Stimulated activated CD4-positive, alpha-beta T cell treated with anti-CD3 and anti-CD28 coated beads, TNF-alpha, amount 100 ng/mL, for 24 hours (primary cell): Measurements from ENCODE around the gene GDPD3.
A peak's percentile ranks its signal among the peaks of the same experiment; 100 is the strongest.

Experiments
- DNase-seq, 3 experiments: peaks; one replicate each; pipeline ENCODE4 v3.0.0-alpha.2; 2020; ENCODE audit warnings: low read depth in 3 of 3

Gene GDPD3

DNA sequence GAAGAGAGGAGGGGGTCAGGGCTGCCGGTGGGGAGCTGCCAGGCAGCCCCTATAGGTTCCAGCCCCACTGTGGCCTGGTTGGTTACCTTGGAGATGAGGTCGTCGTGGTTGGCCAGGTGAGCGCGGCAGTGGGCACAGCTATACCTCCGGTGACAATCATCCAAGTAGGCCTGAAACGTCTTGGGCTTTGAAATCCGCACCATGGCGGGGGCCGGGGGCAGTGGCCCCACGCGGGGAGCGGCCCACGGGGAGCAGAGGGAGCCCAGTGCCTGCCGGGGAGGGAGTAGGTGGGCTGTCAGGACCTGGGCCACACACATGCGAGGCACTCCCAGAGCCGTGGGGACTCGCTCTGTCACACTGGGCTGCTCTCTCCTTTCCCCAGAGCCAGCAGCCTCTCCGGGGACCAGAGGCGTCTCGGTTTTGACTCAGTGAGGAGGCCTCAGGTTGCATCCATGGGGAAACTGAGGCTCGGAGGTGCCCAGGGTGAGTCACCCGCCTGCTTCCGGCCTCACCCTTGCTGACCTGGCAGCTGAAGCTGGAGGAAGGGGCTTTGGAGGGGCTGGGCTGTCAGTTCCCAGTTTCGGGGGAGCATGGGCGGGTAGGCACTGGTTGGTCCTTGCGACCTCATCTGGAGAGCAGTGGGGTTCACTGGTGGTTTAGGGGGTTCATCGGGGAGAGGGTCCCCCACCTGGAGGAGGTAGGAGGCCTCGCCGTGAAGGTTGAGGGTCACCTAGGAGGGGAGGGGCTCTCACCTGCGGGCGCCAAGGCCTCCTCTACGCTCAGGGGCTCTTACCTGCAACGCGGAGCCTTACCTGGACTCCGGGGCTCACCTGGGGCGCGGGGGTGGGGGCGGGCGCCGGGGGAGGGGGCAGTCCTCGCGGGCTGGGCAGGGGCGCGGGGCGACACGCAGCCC is 17.9 kb downstream of the GDPD3 start:
- DNase-seq, result no peak

DNA sequence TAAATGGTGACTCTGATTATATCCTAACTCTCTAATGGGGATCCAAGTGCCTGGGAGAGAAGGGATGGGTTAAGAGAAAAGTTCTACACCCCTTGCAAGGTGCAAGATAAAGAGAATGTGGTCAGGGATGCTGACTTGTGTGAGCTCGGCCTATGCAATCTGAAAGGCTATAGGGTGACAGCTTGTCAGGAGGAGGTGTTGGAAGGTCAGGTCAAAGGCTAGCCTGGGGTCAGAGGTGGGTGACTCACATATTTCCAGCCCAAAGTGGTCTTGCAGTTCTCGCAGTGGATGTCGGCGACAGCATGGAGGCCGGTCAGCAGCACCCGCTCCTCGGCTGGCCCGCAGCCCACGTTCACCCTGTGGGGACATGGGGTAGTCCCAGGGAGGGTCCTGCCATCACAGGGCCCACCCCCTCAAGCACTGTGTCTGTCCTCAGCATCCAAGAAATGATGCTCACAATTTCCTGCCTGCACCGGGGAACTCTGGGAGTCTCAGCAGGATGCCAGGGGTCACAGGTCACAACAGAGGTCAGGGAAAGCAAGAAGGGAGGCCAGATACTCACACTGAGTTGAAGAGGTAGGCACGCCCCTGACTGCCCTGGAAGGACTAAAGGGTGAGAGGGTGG is 18.7 kb downstream of the GDPD3 start:
- DNase-seq, result no peak

DNA sequence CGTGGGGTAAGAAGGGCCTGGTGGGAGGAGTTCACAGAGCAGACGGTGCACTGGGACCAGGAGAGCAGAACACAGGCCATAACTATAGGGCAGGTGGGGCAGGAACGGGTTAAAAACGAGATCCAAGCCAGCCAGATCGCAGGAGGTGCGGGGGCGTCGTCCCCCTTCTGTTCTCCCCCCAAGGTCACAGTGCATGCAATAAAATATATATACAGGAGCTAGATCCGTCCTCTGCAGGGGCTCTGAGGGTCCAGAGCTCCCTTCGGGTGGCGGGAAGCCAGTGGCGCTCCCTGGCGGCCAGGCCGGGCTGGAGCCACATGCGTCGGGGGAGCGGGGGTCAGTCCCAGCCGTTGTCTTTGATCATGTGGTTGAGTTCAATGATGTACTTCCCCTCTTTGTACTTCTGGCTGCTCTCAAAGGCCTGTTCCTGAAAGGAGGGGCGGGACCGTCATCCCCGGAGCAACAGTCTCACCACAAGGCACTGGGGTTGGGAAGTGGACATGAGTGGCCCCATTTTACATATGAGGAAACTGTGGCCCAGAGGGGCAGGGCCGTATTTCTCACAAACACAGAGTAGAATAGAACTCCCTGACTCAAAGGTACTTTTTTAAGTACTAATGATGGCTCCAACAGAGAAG is 20.8 kb downstream of the GDPD3 start:
- DNase-seq, result peak; percentile 34 to 74 (median 46)

GRCh38 chr16:30091474-30092372 is 21.6 kb downstream of the GDPD3 start, which contains the start of gene TBX6:
Gene TBX6, minus strand, starts transcription at chr16:30091924. Its CDS starts 731 bp downstream, at chr16:30091193.
- peak; percentile 86 to 93 (median 90) for DNase-seq

DNA sequence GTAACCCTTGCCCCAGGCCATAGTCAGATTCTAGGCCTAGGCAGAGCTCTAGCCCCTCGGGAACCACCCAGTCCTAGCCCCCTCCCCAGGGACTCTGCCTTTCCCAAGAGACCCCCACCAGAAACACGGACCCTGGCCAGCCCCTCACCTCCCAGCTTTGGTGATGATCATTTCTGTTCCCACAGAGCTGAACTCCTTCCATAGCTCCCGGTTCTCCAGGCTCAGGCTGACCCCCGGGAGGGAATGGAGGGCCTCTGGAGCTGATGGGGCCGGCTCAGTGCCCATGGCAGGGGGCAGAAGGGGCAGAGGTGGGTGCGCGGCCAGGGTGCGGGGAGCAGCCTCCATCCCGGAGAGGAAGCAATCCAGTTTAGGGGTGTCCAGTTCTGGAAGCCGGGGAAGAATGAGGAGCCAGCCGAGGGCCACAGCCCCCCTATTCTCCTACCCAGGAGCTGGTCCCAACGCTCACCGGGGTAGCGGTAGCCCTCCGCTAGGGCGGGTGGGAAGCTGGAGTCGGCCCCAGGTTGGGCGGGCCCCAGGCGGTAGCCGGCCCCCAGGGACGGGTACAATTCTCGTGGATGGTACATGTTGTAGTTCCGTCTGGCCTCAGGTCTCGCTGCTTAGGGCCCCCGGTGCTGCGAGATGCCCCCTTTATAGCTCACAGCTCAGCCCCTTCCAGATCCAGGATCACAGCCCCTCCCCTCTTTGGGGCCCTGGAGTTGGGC is 22.6 kb downstream of the GDPD3 start:
- no peak for DNase-seq

GRCh38 chr16:30088832-30089624 is 24.3 kb downstream of the GDPD3 start:
- DNase-seq, result no peak

DNA sequence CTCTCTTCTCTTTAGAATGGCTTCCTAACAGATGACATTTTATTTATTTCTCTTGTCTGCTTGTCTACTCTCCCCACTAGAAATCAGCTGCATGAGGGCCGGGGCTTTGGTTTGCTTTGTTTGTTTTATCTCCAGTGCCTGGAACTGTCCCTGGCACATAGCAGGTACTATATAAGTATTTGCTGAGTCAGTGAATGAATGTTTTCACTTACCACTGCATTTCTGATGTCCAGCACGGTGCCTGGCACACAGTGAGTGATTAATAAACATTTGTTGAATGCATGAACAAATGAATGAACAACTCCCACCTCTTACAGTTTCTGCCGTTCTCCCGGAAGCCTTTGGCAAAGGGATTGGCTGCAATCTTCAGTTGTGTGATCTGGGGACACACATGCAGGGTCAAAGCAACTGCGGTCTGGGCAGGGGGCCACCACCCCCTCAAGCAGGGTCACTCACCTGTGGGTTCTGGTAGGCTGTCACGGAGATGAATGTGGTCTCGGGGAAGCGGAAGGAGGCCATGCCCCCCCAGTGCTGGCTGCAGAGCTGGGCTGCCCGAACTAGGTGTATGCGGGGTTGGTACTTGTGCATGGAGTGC is 25.0 kb downstream of the GDPD3 start:
- no peak for DNase-seq

DNA sequence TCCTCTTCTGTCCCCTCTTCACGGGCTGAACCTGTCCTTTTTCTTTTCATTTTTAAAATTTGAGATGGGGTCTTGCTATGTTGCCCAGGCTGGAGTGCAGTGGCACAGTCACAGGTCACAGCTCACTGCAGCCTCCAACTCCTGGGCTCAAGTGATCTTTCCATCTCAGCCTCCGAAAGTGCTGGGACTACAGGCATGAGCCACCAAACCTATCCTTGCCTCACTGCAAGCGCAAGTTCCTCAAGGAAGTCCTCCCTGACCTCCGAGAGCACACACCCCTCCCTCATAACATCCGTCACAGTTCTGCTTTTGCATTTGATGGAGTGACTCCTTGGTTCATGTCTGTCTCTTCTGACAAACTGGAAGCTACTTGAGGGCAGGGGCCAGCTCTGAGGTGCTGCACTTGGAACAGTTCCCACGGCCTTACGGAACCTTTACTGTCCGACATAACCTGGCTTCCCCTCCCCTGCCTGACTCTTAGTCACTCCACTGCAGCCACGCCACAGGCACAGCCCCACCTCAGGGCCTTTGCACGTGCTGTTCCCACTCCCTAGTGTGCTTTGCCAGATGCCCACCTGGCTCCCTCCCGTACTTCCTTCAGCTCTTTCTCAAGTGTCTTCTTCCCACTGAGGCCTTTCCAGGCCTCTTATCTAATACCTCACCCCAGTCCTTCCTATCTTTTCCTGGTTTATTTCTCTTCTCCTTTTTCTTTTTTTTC is 26.0 kb downstream of the GDPD3 start:
- no peak for DNase-seq

GRCh38 chr16:30086291-30087140 is 26.8 kb downstream of the GDPD3 start:
- DNase-seq, result no peak

GRCh38 chr16:30085820-30086219 is 27.5 kb downstream of the GDPD3 start:
- no peak for DNase-seq

GRCh38 chr16:30085247-30085646 is 28.1 kb downstream of the GDPD3 start:
- DNase-seq, result no peak

GRCh38 chr16:30084816-30085159 is 28.5 kb downstream of the GDPD3 start:
- no peak for DNase-seq

DNA sequence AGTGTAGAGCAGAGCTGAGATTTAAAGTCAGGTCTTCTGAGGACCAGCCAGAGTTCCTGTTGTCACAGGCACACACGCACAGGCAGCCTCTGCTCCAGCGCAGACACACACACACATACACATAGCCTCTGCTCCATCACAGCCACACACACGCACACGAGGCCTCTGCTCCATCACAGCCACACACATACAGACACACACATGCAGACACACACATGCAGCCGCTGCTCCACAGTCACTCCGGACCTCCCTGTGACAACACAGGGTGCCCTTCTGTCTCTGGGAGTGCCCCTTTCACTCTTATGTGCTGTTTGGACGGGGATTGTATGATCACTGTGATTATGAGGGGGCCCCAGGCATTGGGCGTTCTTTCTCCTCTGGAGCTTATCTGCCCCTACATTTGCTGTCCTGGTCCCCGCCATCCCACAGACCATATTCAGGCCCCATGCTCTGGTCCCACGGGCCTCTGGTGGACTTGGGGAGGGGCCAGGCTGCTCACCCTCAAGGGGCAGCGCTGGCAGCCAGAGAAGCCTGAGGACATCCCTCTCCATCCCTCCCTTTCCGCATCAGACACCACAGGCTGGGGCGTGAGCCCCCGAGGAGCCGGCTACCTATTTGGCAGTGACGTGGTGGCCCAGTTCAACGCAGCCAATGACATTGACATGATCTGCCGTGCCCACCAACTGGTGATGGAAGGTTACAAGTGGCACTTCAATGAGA is 29.1 kb downstream of the GDPD3 start:
- DNase-seq, result no peak

- DNase-seq, result no peak
These were observed 29.9 kb downstream of the GDPD3 start for GRCh38 chr16:30083216-30084055.

DNA sequence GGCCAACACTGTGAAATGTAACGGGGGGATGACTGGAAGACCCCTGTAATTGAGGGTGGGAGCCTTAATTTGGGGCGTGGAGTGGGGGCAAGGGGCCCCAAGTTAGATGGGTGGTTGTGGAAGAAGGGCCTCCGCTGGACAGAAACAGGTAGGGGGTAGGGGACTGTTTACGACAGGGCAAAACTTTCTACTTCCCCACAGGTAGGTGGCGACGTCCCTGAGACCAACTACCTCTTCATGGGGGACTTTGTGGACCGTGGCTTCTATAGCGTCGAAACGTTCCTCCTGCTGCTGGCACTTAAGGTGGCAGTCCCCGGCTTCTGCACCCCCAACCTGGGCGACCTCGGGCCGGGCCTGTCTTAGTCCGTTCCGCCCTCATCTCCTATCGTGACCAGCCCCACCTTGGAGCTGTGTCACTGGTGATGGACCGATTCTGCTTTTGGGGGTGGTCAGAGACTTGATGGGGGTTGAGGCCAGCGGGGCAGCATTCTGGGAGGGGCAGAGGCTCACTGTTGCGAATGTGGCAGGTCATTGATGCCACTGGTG is 30.7 kb downstream of the GDPD3 start:
- DNase-seq, result no peak

DNA sequence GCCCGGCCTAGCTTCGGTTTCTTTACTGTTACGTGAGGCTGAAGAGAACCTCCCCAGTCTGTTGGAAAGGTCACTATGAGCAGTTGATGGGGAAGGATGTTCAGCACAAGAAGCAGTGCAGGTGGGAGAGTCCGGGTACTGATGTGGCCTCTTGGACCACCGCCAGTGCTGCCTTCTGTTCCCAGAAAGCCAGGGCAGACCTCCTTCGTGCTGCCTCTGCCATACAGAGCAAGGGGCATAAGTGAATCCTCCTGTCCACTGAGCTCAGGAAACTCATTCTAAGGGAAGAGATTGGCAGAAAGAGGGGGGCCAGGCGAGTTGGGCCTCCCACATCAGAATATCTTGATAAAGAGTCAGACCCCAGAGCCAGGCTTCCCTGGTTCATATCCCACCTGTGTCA is 33.9 kb downstream of the GDPD3 start:
- no peak for DNase-seq
